Activated T-cell treated with anti-CD3 and anti-CD28 coated beads, Interleukin-2, amount 50 U/mL, for 1 hour (primary cell): ENCODE data around the gene EDEM1.
"Not testable (repeated sequence)": the region's sequence is repeated elsewhere in the genome, so short reads cannot be mapped to it uniquely, and the experiment has no call there.

Experiments used
- DNase-seq: peaks from one replicate; pipeline ENCODE4 v3.0.0-alpha.2; 2020

EDEM1 gene

GRCh38 chr3:5179036-5179435 lies 8.5 kb upstream of the EDEM1 start:
- not testable (repeated sequence) for DNase-seq

- DNase-seq = no peak
Measured at GRCh38 chr3:5181469-5182141, 5.9 kb upstream of the EDEM1 start.

- not testable (repeated sequence) for DNase-seq
Measured at GRCh38 chr3:5183714-5184113, 3.8 kb upstream of the EDEM1 start.

- DNase-seq = no peak
Measured at GRCh38 chr3:5184499-5184898, 3.0 kb upstream of the EDEM1 start.

GRCh38 chr3:5185093-5185673 lies 2.3 kb upstream of the EDEM1 start:
- no peak for DNase-seq

- no peak for DNase-seq
Measured at GRCh38 chr3:5186089-5186857, 1.2 kb upstream of the EDEM1 start.

- DNase-seq = no peak
Measured at GRCh38 chr3:5186858-5187155, 700 bp upstream of the EDEM1 start.

GRCh38 chr3:5187920-5188418 lies 462 bp downstream of the EDEM1 start:
- peak; percentile 71 for DNase-seq

- DNase-seq = peak; percentile 67
Measured at GRCh38 chr3:5188419-5189221, 1.1 kb downstream of the EDEM1 start.

- DNase-seq = no peak
Measured at GRCh38 chr3:5190147-5190791, 2.8 kb downstream of the EDEM1 start.

- no peak for DNase-seq
Measured at GRCh38 chr3:5191555-5192304, 4.2 kb downstream of the EDEM1 start.

GRCh38 chr3:5192571-5193365 lies 5.3 kb downstream of the EDEM1 start:
- no peak for DNase-seq

- no peak for DNase-seq
Measured at GRCh38 chr3:5194341-5194740, 6.8 kb downstream of the EDEM1 start.

GRCh38 chr3:5194801-5195509 lies 7.4 kb downstream of the EDEM1 start:
- no peak for DNase-seq

- no peak for DNase-seq
Measured at GRCh38 chr3:5195605-5196004, 8.1 kb downstream of the EDEM1 start.

GRCh38 chr3:5197022-5197421 lies 9.5 kb downstream of the EDEM1 start:
- no peak for DNase-seq

GRCh38 chr3:5197470-5198312 lies 10.2 kb downstream of the EDEM1 start:
- no peak for DNase-seq

- DNase-seq = no peak
Measured at GRCh38 chr3:5198313-5198677, 10.8 kb downstream of the EDEM1 start.

GRCh38 chr3:5198986-5199731 lies 11.7 kb downstream of the EDEM1 start:
- DNase-seq = no peak
